ENCODE measurements around the gene OR2F2.

Gene OR2F2

DNA sequence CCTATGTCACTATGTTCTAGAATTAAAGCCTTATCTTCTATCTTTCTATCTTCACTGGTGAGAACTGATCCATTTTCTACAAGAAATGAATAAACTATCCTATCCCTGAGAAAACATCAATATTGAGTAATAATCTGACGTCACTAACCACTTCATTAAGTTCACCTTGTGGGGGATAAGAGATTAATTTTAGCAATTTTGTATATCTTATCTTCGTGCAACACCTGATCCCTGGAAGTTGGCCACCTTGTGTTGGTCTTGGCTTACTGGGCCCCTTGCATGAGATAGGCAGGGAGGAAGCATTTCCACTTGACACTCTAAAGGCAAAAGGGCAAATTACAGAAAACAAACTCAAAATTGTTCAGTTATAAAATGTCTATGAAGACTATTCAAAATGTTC, 45.0 kb downstream of the OR2F2 start:
- no peak for DNase-seq

DNA sequence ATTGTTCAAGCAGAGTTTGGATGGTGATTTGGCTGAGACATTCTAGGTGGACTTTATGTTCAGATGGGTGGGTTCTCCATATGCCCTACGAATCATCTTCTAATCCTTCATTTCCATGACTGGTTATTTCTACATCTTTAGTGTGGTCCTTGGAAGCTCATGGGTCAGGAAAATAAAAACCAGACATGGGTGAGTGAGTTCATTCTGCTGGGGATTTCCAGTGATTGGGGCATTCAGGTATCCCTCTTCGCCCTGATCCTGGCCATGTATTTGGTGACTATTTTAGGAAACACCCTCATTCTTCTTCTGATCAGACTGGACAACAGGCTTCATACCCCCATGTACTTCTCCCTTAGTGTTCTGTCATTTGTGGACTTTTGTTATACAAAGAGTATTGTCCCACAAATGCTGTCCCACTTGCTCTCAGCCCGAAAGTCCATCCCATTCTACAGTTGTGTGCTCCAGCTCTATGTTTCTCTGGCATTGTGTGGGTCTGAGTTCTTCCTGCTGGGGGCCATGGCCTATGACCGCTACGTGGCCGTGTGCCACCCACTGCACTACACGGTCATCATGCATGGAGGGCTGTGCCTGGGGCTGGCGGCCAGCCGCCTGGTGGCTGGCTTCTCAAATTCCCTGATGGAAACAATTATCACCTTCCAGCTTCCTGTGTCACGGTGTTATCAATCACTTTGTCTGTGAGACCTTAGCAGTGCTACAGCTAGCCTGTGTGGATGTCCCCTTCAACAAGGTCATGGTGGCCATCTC, 45.9 kb downstream of the OR2F2 start:
- DNase-seq, result no peak

DNA sequence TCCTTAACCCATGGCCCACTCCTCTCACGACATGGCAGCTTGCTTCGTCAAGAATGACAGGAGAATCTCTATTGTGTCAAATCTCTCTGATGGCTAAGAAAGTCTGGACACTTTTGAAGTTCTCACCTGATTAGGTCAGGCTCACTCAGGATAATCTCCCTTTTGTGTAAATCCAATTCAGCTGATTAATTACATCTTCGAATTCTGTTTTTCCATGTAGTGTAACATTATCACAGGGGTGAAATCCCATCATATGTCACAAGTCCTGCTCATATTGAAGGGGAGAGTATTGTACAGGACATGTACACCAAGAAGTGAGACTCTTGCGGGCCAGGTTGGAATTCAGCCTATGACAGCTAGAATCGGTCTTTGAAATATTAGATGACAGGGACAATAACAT, 48.9 kb downstream of the OR2F2 start:
- DNase-seq, result no peak

All from stimulated activated CD8-positive, alpha-beta memory T cell treated with anti-CD3 and anti-CD28 coated beads, Interleukin-4, amount 100 ng/mL, for 48 hours (primary cell).